Natural killer cell (primary cell): ENCODE results near the gene SNRPA1. TPM values are rescaled to one million over a fixed set of nuclear protein-coding genes. Genes with fewer than 3 reads are reported as not detected.

ENCODE experiments used
- ATAC-seq, 3 donors: fragments of 150-1000 bp in 2 of 3; fragments of 200-7000 bp in 1 of 3; cut with Tn5 transposase; 1 replicate in 1 of 3; 2 replicates in 2 of 3; pipeline ENCODE4 v1.10.0; 2021; ENCODE audit warnings: mild to moderate bottlenecking in 2 of 3, moderate library complexity in 2 of 3
- DNase-seq, 2 donors: peaks; one replicate each; pipeline versions ENCODE4 v3.0.0 to v3.0.0-alpha.2; 2013 to 2021; ENCODE audit warnings: mixed read lengths in 1 of 2
- H3K27ac ChIP-seq: one replicate; pipeline ENCODE4 v1.5.1; 2013; ENCODE audit warnings: mild to moderate bottlenecking, low read length
- H3K27me3 ChIP-seq: one replicate; pipeline ENCODE4 v1.6.1; 2013; ENCODE audit warnings: low read length; ENCODE audit not compliant: control insufficient read depth, insufficient read depth
- H3K36me3 ChIP-seq: one replicate; pipeline ENCODE4 v1.6.1; 2013; ENCODE audit warnings: low read length; ENCODE audit not compliant: control insufficient read depth, insufficient read depth
- H3K4me1 ChIP-seq: one replicate; pipeline ENCODE4 v1.6.1; 2013; ENCODE audit warnings: low read length; ENCODE audit not compliant: control insufficient read depth, insufficient read depth
- H3K4me3 ChIP-seq: one replicate; pipeline ENCODE4 v1.5.1; 2013; ENCODE audit warnings: low read length
- H3K9me3 ChIP-seq: one replicate; pipeline ENCODE4 v1.6.1; 2013; ENCODE audit warnings: low read length; ENCODE audit not compliant: control insufficient read depth, insufficient read depth
- H3K27ac Mint-ChIP-seq, 2 donors: one replicate each; pipeline ENCODE4 v1.8.0; 2022; ENCODE audit warnings: mild to moderate bottlenecking in 2 of 2, mixed read lengths in 2 of 2, moderate library complexity in 1 of 2
- H3K27me3 Mint-ChIP-seq, 2 donors: one replicate each; pipeline ENCODE4 v1.8.0; 2022; ENCODE audit warnings: low read depth in 2 of 2, mixed read lengths in 2 of 2
- H3K36me3 Mint-ChIP-seq: one replicate; pipeline ENCODE4 v1.8.0; 2022; ENCODE audit warnings: mixed read lengths
- H3K4me1 Mint-ChIP-seq, 2 donors: one replicate each; pipeline ENCODE4 v1.8.0; 2022; ENCODE audit warnings: mixed read lengths in 2 of 2
- H3K4me3 Mint-ChIP-seq: one replicate; pipeline ENCODE4 v1.8.0; 2022; ENCODE audit warnings: mild to moderate bottlenecking, moderate library complexity, mixed read lengths
- H3K9me3 Mint-ChIP-seq, 2 donors: one replicate each; pipeline ENCODE4 v1.8.0; 2022; ENCODE audit warnings: mixed read lengths in 2 of 2
- WGBS: methylation state at CpG from one replicate; pipeline ENCODE4 v1.1.7; 2013; ENCODE audit warnings: missing lambda C conversion rate; ENCODE audit not compliant: insufficient coverage; 5-methylcytosine and 5-hydroxymethylcytosine counted together
- intact Hi-C: fragments of 100-400 bp; cut with micrococcal nuclease; formaldehyde crosslinking; loops from one replicate; pipeline ENCODE4 v1.14.2; 2022
- total RNA-seq, 4 donors: library from RNA; stranded (reverse); fragments of 120-200 nt in 1 of 4; gene quantifications; one replicate each; pipeline versions ENCODE4 v1.2.3 to v1.2.4, GENCODE V29; 2013 to 2022
- TF ChIP-seq, protein P1 (sequence below): fragments of 200-600 bp; IDR thresholded peaks from one replicate; pipeline ENCODE4 v1.8.0; 2022; ENCODE audit warnings: antibody characterized with exemption

SNRPA1 gene
- total RNA-seq, 3 donors from 2014 or later (not counting 1 experiment from before 2014, with no cell fraction given) = 146 to 174 (median 167) TPM

DNA sequence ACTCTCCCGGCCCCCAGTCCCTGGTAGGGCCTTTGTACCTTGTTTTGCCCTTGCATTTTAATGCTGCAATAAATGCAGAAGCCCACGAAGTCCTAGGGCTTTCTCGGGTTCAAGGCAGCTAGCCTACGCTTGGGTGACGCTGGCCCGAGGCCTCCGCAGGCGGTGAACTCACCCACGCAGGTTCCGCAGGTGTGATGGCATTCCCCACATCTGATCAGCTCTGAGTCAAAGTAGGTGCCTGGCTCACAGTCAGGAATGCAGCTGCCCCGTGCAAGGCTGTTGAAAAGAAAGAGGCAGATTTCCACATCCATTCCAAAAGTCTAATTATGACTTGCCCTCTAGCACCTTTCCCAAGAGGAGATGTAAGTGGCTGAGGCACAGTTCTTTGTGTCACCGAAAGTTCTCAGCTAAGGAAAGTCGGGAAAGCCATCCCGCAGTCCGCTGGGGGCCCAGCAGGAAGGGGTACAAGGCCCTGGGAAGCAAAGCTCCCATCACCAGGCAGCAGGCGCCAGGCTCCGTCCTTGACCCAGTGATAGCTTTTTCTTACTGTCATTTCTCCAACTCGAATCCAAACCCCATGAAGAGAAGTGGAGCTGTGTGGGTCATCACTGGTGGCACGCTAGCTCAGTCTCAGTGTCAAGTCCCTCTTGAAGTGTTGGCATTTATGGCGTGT is 23.2 kb upstream of the SNRPA1 start:
- Mint-ChIP-seq H3K27ac (no peak overlapping the region), H3K27me3 (no peaks in the 10 kb centered on the region), H3K9me3 (no peaks in the 10 kb centered on the region), H3K4me1 (peaks cover 18 to 20% of the 10 kb centered on the region in 2 donors), H3K4me3 (no peak overlapping the region), H3K36me3 (no peaks in the 10 kb centered on the region)
- H3K36me3 ChIP-seq = no peaks in the 10 kb centered on the region
- no peak overlapping the region for H3K4me3 ChIP-seq
- no peaks in the 10 kb centered on the region for H3K9me3 ChIP-seq
- no peak for ATAC-seq
- 93% methylated on average over 20 of the region's 20 CpGs for WGBS
- H3K4me1 ChIP-seq = peaks cover 24% of the 10 kb centered on the region
- intact Hi-C loops = no loop called here
- no peaks in the 10 kb centered on the region for H3K27me3 ChIP-seq
- no peak overlapping the region for H3K27ac ChIP-seq
- TF ChIP-seq, protein P1, sequence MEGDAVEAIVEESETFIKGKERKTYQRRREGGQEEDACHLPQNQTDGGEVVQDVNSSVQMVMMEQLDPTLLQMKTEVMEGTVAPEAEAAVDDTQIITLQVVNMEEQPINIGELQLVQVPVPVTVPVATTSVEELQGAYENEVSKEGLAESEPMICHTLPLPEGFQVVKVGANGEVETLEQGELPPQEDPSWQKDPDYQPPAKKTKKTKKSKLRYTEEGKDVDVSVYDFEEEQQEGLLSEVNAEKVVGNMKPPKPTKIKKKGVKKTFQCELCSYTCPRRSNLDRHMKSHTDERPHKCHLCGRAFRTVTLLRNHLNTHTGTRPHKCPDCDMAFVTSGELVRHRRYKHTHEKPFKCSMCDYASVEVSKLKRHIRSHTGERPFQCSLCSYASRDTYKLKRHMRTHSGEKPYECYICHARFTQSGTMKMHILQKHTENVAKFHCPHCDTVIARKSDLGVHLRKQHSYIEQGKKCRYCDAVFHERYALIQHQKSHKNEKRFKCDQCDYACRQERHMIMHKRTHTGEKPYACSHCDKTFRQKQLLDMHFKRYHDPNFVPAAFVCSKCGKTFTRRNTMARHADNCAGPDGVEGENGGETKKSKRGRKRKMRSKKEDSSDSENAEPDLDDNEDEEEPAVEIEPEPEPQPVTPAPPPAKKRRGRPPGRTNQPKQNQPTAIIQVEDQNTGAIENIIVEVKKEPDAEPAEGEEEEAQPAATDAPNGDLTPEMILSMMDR = no peak
- DNase-seq = no peak

DNA sequence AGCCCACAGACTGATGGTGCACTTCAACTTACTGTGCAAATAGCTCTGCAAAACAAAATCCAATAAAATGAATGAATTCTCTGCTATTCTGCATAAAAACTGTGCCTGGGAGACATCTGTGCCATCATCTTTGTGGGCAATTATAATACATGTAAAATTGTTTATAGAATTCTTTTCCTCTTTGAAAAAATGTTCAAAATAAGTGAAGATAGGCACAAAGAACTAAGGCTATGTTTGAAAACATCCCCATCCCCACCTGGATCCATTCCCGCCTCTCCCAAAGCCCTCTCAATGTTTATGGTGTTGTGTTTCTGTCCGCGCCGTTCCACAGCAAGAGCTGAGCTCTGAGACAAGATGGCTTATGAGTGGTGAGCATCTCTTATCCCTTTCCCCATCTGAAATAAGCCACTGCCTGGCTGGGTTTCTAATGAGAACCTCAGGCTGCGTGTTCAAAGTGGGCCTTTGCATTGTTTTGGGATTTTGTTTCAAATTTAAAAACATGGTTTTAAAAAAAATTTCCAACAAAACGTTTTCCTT is 22.4 kb upstream of the SNRPA1 start:
- WGBS = 91% methylated on average over 2 of the region's 6 CpGs
- no peaks in the 10 kb centered on the region for H3K36me3 ChIP-seq
- intact Hi-C loops = no loop called here
- H3K27me3 ChIP-seq = no peaks in the 10 kb centered on the region
- DNase-seq (no peak), ATAC-seq (no peak)
- peaks cover 24% of the 10 kb centered on the region for H3K4me1 ChIP-seq
- Mint-ChIP-seq H3K9me3 (no peaks in the 10 kb centered on the region), H3K36me3 (no peaks in the 10 kb centered on the region), H3K27ac (no peak overlapping the region), H3K4me3 (no peak overlapping the region), H3K27me3 (no peaks in the 10 kb centered on the region), H3K4me1 (peaks cover 18 to 20% of the 10 kb centered on the region in 2 donors)
- H3K27ac ChIP-seq = no peak overlapping the region
- TF ChIP-seq, protein P1 = no peak
- H3K4me3 ChIP-seq = no peak overlapping the region
- no peaks in the 10 kb centered on the region for H3K9me3 ChIP-seq

DNA sequence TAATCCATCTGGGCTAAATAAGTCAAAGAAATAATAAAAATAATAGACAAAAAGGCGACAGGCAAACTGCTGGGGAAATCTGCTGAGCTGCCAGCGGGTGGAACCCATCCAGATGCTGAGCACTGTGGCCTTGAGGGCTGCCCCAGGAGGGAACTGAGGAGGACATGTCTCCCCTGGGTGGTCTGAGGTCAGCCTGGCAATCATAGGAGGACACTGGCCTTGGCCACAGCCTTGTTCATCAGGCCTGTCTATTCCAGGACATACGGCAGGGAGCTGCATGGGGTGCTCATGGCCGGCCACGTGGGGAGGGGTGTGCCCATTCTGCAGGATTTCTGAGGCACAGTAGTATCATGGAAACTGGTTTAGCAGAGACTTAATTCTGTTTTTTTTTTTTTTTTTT is 21.5 kb upstream of the SNRPA1 start:
- Mint-ChIP-seq H3K27me3 (peaks cover 0 to 4% of the 10 kb centered on the region in 2 donors), H3K27ac (no peak overlapping the region), H3K4me1 (peaks cover 15% of the 10 kb centered on the region in 2 donors), H3K36me3 (no peaks in the 10 kb centered on the region), H3K9me3 (no peaks in the 10 kb centered on the region), H3K4me3 (no peak overlapping the region)
- ATAC-seq (no peak), DNase-seq (no peak)
- WGBS = 89% methylated on average over 5 of the region's 5 CpGs
- Histone ChIP-seq H3K27ac (no peak overlapping the region), H3K27me3 (no peaks in the 10 kb centered on the region), H3K9me3 (no peaks in the 10 kb centered on the region), H3K36me3 (no peaks in the 10 kb centered on the region), H3K4me3 (no peak overlapping the region), H3K4me1 (peaks cover 24% of the 10 kb centered on the region)
- intact Hi-C loops = no loop called here
- TF ChIP-seq, protein P1 = no peak

DNA sequence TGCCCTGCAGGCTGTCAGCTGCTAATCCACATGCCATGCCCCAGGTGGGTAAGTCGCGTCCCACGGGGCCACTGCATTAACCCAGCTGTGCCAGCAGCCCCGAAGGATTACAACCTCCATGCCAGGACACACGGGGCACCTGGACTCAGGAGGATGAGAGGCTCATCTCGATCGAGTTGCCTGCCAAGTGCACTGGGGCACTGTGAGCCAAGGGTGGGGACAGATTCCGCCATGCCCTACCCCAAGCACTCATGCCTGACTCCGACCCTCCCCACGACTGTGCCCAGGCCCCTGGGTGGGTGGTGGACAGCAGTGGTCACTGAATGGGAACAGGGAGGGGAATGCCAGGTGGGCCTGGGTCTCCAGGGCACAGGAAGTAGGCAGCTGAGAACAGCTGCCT is 20.7 kb upstream of the SNRPA1 start:
- H3K27ac Mint-ChIP-seq = no peak overlapping the region
- Histone ChIP-seq H3K9me3 (no peaks in the 10 kb centered on the region), H3K36me3 (no peaks in the 10 kb centered on the region), H3K27me3 (no peaks in the 10 kb centered on the region), H3K4me1 (peaks cover 17% of the 10 kb centered on the region), H3K27ac (no peak overlapping the region), H3K4me3 (no peak overlapping the region)
- peaks cover 7 to 9% of the 10 kb centered on the region in 2 donors for H3K4me1 Mint-ChIP-seq
- TF ChIP-seq, protein P1 = no peak
- H3K4me3 Mint-ChIP-seq = no peak overlapping the region
- intact Hi-C loops = no loop called here
- peaks cover 0 to 4% of the 10 kb centered on the region in 2 donors for H3K27me3 Mint-ChIP-seq
- no peaks in the 10 kb centered on the region for H3K36me3 Mint-ChIP-seq
- no peak for DNase-seq
- ATAC-seq = no peak
- 91% methylated on average over 10 of the region's 10 CpGs for WGBS
- H3K9me3 Mint-ChIP-seq = no peaks in the 10 kb centered on the region
